Smooth muscle cell (in vitro differentiated cells): ENCODE results near the gene BMPR1A. TPM values are rescaled to one million over a fixed set of nuclear protein-coding genes. Genes with fewer than 3 reads are reported as not detected.

ENCODE experiments used
- DNase-seq: peaks from one replicate; lab custom pipeline; 2025; ENCODE audit not compliant: unreplicated experiment; lab: John Stamatoyannopoulos, UW
- H2AFZ ChIP-seq: fragments of 200-600 bp; sonication (generic); 2 replicates; pipeline ENCODE4 v1.6.0; 2016; ENCODE audit warnings: antibody characterized with exemption, low read depth, mild to moderate bottlenecking
- H3F3A ChIP-seq: fragments of 200-600 bp; sonication (generic); 2 replicates; pipeline ENCODE4 v1.6.0; 2017; ENCODE audit warnings: antibody characterized with exemption, low read depth
- H3K27ac ChIP-seq: fragments of 200-600 bp; sonication (generic); 2 replicates; pipeline ENCODE4 v1.5.1; 2016; ENCODE audit warnings: low read depth, mild to moderate bottlenecking
- H3K27me3 ChIP-seq: fragments of 200-600 bp; sonication (generic); 2 replicates; pipeline ENCODE4 v1.6.1; 2016; ENCODE audit warnings: low read depth, mild to moderate bottlenecking
- H3K36me3 ChIP-seq: fragments of 200-600 bp; sonication (generic); 2 replicates; pipeline ENCODE4 v1.5.1; 2016; ENCODE audit warnings: low read depth
- H3K4me1 ChIP-seq: fragments of 200-600 bp; sonication (generic); 2 replicates; pipeline ENCODE4 v1.5.1; 2016; ENCODE audit warnings: low read depth
- H3K4me2 ChIP-seq: fragments of 200-600 bp; sonication (generic); 2 replicates; pipeline ENCODE4 v1.6.0; 2016; ENCODE audit warnings: mild to moderate bottlenecking
- H3K4me3 ChIP-seq: fragments of 200-600 bp; sonication (generic); 2 replicates; pipeline ENCODE4 v1.5.1; 2016; ENCODE audit warnings: mild to moderate bottlenecking
- H3K79me2 ChIP-seq: fragments of 200-600 bp; sonication (generic); 2 replicates; pipeline ENCODE4 v1.6.0; 2016; ENCODE audit warnings: low read depth, mild to moderate bottlenecking
- H3K9ac ChIP-seq: fragments of 200-600 bp; sonication (generic); 2 replicates; pipeline ENCODE4 v1.6.0; 2016; ENCODE audit warnings: low read depth
- H3K9me3 ChIP-seq: fragments of 200-600 bp; sonication (generic); replicated peaks from 2 replicates; pipeline ENCODE4 v1.5.1; 2016; ENCODE audit warnings: low read depth
- H4K20me1 ChIP-seq: fragments of 200-600 bp; sonication (generic); 2 replicates; pipeline ENCODE4 v1.6.0; 2016; ENCODE audit warnings: low read depth
- WGBS: methylation state at CpG from one replicate; pipeline ENCODE4 v1.1.7; 2016; ENCODE audit warnings: low lambda C conversion rate; 5-methylcytosine and 5-hydroxymethylcytosine counted together
- polyA plus RNA-seq: library from polyadenylated mRNA; unstranded; fragments of >200 nt; fragmentation: Nextera tagmentation; extraction: Ambion mirVana; gene quantifications from 2 replicates; pipeline ENCODE4 v1.2.1, GENCODE V29; 2016
- total RNA-seq: library from RNA; depleted of rRNA; stranded (reverse); fragments of >200 nt; gene quantifications from 2 replicates; pipeline ENCODE4 v1.2.3, GENCODE V29; 2014
- TF ChIP-seq, protein P1 (sequence below): fragments of 200-600 bp; sonication (generic); IDR thresholded peaks from 2 replicates; pipeline ENCODE4 v1.5.1; 2017; ENCODE audit warnings: borderline replicate concordance, mild to moderate bottlenecking, antibody characterized with exemption; ENCODE audit not compliant: insufficient read depth, poor library complexity, severe bottlenecking

The BMPR1A gene
- total RNA-seq (52.2 and 80.9 TPM in 2 replicates), polyA plus RNA-seq (13.6 and 15.5 TPM in 2 replicates)

DNA sequence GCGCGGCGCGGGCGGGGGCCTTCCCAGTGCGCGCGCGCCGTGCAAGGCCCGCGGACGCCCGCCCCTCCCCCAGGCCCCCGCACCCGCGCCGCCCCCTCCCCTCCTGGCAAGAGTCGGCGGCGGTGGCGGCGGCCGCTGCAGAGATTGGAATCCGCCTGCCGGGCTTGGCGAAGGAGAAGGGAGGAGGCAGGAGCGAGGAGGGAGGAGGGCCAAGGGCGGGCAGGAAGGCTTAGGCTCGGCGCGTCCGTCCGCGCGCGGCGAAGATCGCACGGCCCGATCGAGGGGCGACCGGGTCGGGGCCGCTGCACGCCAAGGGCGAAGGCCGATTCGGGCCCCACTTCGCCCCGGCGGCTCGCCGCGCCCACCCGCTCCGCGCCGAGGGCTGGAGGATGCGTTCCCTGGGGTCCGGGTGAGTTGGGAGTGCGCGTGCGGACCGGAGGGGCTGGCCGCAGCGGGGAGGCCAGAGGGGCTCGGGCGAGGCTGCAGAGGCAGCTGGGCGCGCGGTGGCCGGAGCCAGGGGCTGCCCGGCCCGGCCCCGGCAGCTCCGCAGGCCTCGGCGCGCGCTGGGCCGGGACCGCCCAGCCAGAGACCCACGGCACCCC is at the start of gene BMPR1A:
Gene BMPR1A (plus strand): TSS at position 109 of the 602 bp plus-strand sequence. CDS start 119,400 bp downstream, outside the sequence.
- peak within 1 kb of the TSS; percentile 84 for H3K27ac ChIP-seq
- TF ChIP-seq, protein P1, sequence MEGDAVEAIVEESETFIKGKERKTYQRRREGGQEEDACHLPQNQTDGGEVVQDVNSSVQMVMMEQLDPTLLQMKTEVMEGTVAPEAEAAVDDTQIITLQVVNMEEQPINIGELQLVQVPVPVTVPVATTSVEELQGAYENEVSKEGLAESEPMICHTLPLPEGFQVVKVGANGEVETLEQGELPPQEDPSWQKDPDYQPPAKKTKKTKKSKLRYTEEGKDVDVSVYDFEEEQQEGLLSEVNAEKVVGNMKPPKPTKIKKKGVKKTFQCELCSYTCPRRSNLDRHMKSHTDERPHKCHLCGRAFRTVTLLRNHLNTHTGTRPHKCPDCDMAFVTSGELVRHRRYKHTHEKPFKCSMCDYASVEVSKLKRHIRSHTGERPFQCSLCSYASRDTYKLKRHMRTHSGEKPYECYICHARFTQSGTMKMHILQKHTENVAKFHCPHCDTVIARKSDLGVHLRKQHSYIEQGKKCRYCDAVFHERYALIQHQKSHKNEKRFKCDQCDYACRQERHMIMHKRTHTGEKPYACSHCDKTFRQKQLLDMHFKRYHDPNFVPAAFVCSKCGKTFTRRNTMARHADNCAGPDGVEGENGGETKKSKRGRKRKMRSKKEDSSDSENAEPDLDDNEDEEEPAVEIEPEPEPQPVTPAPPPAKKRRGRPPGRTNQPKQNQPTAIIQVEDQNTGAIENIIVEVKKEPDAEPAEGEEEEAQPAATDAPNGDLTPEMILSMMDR: no peak
- H2AFZ ChIP-seq: peak within 1 kb of the TSS; percentile 89
- no peaks in the 10 kb centered on the region for H3F3A ChIP-seq
- H3K9me3 ChIP-seq: no peaks in the 10 kb centered on the region
- 0% methylated on average over 13 of the region's 85 CpGs for WGBS
- H3K4me3 ChIP-seq: peak within 1 kb of the TSS; percentile 84
- no peaks in the 10 kb centered on the region for H3K36me3 ChIP-seq
- no peak for DNase-seq
- H3K4me2 ChIP-seq: peak within 1 kb of the TSS; percentile 99
- peaks cover 21% of the 10 kb centered on the region for H3K4me1 ChIP-seq
- H3K27me3 ChIP-seq: no peaks in the 10 kb centered on the region
- peaks cover 47% of the 10 kb centered on the region for H3K79me2 ChIP-seq
- peaks cover 42% of the 10 kb centered on the region for H4K20me1 ChIP-seq
- H3K9ac ChIP-seq: peak within 1 kb of the TSS; percentile 94

DNA sequence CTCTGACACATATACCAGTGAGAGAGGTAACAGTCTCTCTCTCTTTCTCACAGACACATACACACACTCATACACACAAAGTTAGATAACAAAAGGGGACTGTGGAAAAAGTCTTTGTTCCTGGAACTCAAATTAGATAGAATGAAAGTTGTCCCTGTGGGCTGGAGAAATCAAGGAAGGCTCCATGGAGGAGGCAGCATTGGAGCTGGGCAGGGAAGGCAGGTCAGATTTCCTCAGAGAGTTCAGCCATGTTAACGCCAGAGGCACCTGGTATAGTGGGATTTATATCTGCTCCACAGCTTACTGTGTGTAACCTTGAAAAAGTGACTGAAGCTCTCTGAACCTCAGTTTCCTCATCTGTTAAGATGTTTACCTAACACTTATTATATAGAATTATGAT is 49.4 kb upstream of the BMPR1A start:
- no peak overlapping the region for H3K4me3 ChIP-seq
- no peaks in the 10 kb centered on the region for H3K4me1 ChIP-seq
- no peak overlapping the region for H3K4me2 ChIP-seq
- H3K9me3 ChIP-seq: no peaks in the 10 kb centered on the region
- no peak overlapping the region for H3K27ac ChIP-seq
- no peak overlapping the region for H2AFZ ChIP-seq
- no peak overlapping the region for H3K9ac ChIP-seq
- WGBS: 100% methylated on average over 1 of the region's 1 CpG
- H3F3A ChIP-seq: peaks cover 2% of the 10 kb centered on the region
- H3K79me2 ChIP-seq: no peaks in the 10 kb centered on the region
- H3K36me3 ChIP-seq: no peaks in the 10 kb centered on the region
- H4K20me1 ChIP-seq: no peaks in the 10 kb centered on the region
- H3K27me3 ChIP-seq: no peaks in the 10 kb centered on the region
- DNase-seq: no peak
- TF ChIP-seq, protein P1: no peak

DNA sequence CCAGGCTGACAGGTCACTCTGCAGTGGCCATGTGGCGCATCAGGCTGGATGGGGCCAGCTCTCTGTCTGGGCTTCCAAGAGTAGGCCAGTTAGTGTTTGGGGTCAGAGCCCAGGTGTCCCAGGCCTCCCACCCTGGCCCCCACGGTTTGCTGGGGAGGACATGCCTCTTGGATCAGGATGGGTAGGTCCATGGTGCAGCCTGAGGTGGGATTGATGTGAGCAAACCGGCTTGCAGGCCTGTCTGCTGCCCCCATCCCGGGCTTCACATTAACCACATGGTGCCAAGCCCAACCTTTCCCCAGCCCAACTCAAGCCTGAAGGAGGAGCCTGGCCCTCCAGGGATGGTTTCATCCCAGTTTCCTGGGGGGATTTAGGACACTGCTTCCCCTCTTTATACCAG is 48.9 kb upstream of the BMPR1A start:
- H3K4me1 ChIP-seq: peaks cover 5% of the 10 kb centered on the region
- H3K9me3 ChIP-seq: no peaks in the 10 kb centered on the region
- no peak for DNase-seq
- H3K27ac ChIP-seq: no peak overlapping the region
- no peaks in the 10 kb centered on the region for H4K20me1 ChIP-seq
- H3K36me3 ChIP-seq: no peaks in the 10 kb centered on the region
- no peak overlapping the region for H2AFZ ChIP-seq
- no peak overlapping the region for H3K4me2 ChIP-seq
- H3K4me3 ChIP-seq: no peak overlapping the region
- no peaks in the 10 kb centered on the region for H3K27me3 ChIP-seq
- no peak overlapping the region for H3K9ac ChIP-seq
- 83% methylated on average over 4 of the region's 4 CpGs for WGBS
- TF ChIP-seq, protein P1: no peak
- no peaks in the 10 kb centered on the region for H3K79me2 ChIP-seq
- peaks cover 8% of the 10 kb centered on the region for H3F3A ChIP-seq
